BE2C (cell line): ENCODE data around the gene UBLCP1.
"Not testable (repeated sequence)": the region's sequence is repeated elsewhere in the genome, so short reads cannot be mapped to it uniquely, and the experiment has no call there.

ENCODE experiments used
- DNase-seq: peaks from one replicate; pipeline ENCODE4 v3.0.0-alpha.2; 2020
- H3K27me3 ChIP-seq: fragments of 250-450 bp; sonication (Bioruptor Pico); 2 replicates; pipeline ENCODE4 v1.5.1; 2020; ENCODE audit warnings: mild to moderate bottlenecking
- H3K36me3 ChIP-seq: fragments of 250-450 bp; sonication (Bioruptor Pico); 2 replicates; pipeline ENCODE4 v1.5.1; 2020; ENCODE audit warnings: mild to moderate bottlenecking
- H3K4me1 ChIP-seq: fragments of 250-450 bp; sonication (Bioruptor Pico); 2 replicates; pipeline ENCODE4 v1.5.1; 2020
- H3K4me3 ChIP-seq: 2 replicates; pipeline ENCODE4 v1.5.1; 2011; ENCODE audit warnings: low read depth, low read length
- H3K9me3 ChIP-seq: fragments of 250-450 bp; sonication (Bioruptor Pico); 2 replicates; pipeline ENCODE4 v1.5.1; 2020
- CTCF ChIP-seq: IDR thresholded peaks from 2 replicates; pipeline ENCODE4 v1.5.1; 2012; ENCODE audit warnings: mild to moderate bottlenecking, low read depth, low read length

The UBLCP1 gene

GRCh38 chr5:159257629-159258283, 5.3 kb upstream of the UBLCP1 start:
- Histone ChIP-seq H3K36me3 (no peaks in the 10 kb centered on the region), H3K27me3 (no peaks in the 10 kb centered on the region), H3K9me3 (no peaks in the 10 kb centered on the region), H3K4me3 (no peak overlapping the region), H3K4me1 (no peaks in the 10 kb centered on the region)
- no peak for DNase-seq
- TF ChIP-seq CTCF: no peak

GRCh38 chr5:159258361-159258760, 4.7 kb upstream of the UBLCP1 start:
- no peak for DNase-seq
- Histone ChIP-seq H3K9me3 (no peaks in the 10 kb centered on the region), H3K36me3 (no peaks in the 10 kb centered on the region), H3K4me3 (no peak overlapping the region), H3K27me3 (no peaks in the 10 kb centered on the region), H3K4me1 (no peaks in the 10 kb centered on the region)
- TF ChIP-seq CTCF: no peak

GRCh38 chr5:159260212-159260611, 2.9 kb upstream of the UBLCP1 start:
- DNase-seq, H3K4me1 ChIP-seq: not testable (repeated sequence)

GRCh38 chr5:159262472-159262858, 625 bp upstream of the UBLCP1 start:
- no peak for DNase-seq
- TF ChIP-seq CTCF: no peak

More at GRCh38 chr5:159260212-159260611, 2.9 kb upstream of the UBLCP1 start:
- not testable (repeated sequence) for H3K4me3 ChIP-seq, H3K9me3 ChIP-seq, H3K27me3 ChIP-seq, H3K36me3 ChIP-seq

GRCh38 chr5:159263569-159263905, 447 bp downstream of the UBLCP1 start:
- H3K4me3 ChIP-seq: peak overlapping the region; percentile 88
- H3K36me3 ChIP-seq: no peaks in the 10 kb centered on the region; the same call in 1 of the 2 replicates
- TF ChIP-seq CTCF: no peak
- no peaks in the 10 kb centered on the region for H3K4me1 ChIP-seq
- H3K27me3 ChIP-seq: no peaks in the 10 kb centered on the region
- H3K9me3 ChIP-seq: no peaks in the 10 kb centered on the region
- DNase-seq: no peak

More at GRCh38 chr5:159262472-159262858, 625 bp upstream of the UBLCP1 start:
- Histone ChIP-seq H3K36me3 (no peaks in the 10 kb centered on the region), H3K9me3 (no peaks in the 10 kb centered on the region), H3K27me3 (no peaks in the 10 kb centered on the region), H3K4me1 (no peaks in the 10 kb centered on the region), H3K4me3 (peak overlapping the region; percentile 88)

- not testable (repeated sequence) for H3K9me3 ChIP-seq, H3K4me3 ChIP-seq, H3K36me3 ChIP-seq, H3K27me3 ChIP-seq, H3K4me1 ChIP-seq, DNase-seq
Measured at GRCh38 chr5:159266764-159267163, 3.7 kb downstream of the UBLCP1 start.

- no peak for DNase-seq
- no peaks in the 10 kb centered on the region for H3K4me1 ChIP-seq
- no peak overlapping the region for H3K4me3 ChIP-seq
- TF ChIP-seq CTCF: no peak
- no peaks in the 10 kb centered on the region for H3K9me3 ChIP-seq
- H3K36me3 ChIP-seq: peaks cover 18% of the 10 kb centered on the region
- no peaks in the 10 kb centered on the region for H3K27me3 ChIP-seq
Measured at GRCh38 chr5:159269723-159270122, 6.6 kb downstream of the UBLCP1 start.
